ENCODE data around the gene TUBB2B.
"Not testable (repeated sequence)": the region's sequence is repeated elsewhere in the genome, so short reads cannot be mapped to it uniquely, and the experiment has no call there.

The TUBB2B gene

DNA sequence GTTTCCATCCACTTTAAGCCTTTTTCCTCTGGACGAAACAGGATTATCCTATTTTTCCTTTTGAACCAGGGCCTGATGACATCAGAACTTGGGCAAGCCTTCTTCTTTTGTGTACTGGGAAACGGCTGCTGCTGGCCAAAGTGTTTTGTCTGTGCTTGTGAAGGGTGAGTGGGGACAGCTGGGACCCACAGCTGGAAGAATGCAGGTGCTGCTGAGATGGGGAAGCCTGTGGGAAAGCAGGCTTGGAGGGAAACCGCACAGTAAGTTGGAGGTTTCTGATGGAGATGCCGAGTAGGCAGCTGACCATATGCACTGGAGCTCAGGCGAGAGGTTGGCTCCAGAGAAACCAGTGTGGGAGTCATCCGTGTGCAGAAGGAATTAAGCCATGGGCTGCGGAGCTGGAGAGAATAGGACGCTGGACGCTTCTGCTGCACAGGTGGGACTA is 22.8 kb upstream of the TUBB2B start:
- TF ChIP-seq, protein P1, sequence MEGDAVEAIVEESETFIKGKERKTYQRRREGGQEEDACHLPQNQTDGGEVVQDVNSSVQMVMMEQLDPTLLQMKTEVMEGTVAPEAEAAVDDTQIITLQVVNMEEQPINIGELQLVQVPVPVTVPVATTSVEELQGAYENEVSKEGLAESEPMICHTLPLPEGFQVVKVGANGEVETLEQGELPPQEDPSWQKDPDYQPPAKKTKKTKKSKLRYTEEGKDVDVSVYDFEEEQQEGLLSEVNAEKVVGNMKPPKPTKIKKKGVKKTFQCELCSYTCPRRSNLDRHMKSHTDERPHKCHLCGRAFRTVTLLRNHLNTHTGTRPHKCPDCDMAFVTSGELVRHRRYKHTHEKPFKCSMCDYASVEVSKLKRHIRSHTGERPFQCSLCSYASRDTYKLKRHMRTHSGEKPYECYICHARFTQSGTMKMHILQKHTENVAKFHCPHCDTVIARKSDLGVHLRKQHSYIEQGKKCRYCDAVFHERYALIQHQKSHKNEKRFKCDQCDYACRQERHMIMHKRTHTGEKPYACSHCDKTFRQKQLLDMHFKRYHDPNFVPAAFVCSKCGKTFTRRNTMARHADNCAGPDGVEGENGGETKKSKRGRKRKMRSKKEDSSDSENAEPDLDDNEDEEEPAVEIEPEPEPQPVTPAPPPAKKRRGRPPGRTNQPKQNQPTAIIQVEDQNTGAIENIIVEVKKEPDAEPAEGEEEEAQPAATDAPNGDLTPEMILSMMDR (IDR thresholded peaks at IDR 0.05; ENCODE audit: low read length, missing control alignments): no peak
- DNase-seq (ENCODE audit: low read depth): peak; percentile 23
- H3K4me3 ChIP-seq (replicated peaks; ENCODE audit: low read depth, low read length): no peak overlapping the region

DNA sequence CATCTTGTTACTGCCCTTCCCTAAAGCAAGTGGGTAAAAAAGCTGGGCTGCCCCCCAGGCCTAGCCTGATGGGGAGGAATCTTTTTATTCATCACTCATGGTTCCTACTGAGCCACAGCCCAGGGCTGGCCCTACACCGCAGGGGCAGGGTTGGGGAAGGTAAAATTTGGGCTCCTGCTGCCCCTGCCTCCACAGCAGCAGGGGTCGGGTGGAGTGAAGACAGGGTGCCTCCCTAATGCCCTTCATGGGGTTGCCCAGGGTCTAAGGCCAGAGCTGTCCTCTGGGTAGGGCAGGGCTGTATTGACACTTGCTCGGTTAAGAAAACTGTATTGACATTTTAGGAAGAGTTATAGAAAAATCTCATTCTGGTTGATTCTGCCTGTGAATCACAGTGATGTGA is 22.4 kb upstream of the TUBB2B start:
- TF ChIP-seq, protein P1 (IDR thresholded peaks at IDR 0.05; ENCODE audit: low read length, missing control alignments): no peak
- DNase-seq (ENCODE audit: low read depth): no peak
- H3K4me3 ChIP-seq (replicated peaks; ENCODE audit: low read depth, low read length): no peak overlapping the region

DNA sequence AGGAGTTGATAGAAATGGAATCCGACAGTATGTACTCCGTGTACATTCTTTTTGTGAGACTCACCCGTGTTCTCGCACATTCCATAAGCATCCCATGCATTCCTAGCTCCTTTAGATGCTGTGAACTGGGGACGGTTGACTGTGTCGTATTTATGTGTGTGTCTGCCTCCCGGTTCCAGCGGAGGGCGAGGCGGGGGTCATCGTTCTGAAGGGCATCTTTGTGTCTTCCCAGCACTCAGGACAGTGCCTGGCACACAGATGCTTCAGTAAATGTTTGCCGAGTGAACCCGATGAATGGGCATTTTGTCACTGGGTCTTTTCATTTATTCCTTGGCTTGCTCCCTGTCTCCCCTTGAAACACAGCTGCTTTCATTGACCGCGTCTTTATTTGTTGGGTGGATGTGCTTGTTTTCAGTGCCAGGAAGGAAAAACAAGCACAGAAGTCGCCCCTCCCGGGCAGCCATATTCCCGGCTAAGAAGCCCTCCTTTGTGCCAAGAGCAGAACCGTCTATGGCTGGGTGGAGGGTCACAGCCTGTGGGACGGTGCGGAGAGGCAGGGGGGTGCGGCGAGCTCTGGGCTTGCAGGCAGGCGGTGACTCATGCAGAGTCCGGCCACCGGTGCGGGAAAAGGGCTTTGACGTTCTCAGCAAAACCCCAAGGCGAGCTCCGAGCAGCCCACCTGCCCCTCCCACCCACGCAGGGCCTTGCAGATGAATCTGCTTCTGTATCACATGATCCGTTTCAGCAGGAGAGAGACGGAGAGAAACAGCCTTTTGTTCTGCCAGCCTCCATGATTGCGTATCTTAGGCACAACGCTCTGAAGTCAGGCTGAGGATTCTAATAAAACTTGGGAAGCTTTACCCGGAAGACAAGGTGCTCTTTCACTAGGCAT is 20.0 kb upstream of the TUBB2B start:
- TF ChIP-seq, protein P1 (IDR thresholded peaks at IDR 0.05; ENCODE audit: low read length, missing control alignments): no peak
- peak; percentile 81 for DNase-seq (ENCODE audit: low read depth)
- peak overlapping the region; percentile 38 for H3K4me3 ChIP-seq (replicated peaks; ENCODE audit: low read depth, low read length)

DNA sequence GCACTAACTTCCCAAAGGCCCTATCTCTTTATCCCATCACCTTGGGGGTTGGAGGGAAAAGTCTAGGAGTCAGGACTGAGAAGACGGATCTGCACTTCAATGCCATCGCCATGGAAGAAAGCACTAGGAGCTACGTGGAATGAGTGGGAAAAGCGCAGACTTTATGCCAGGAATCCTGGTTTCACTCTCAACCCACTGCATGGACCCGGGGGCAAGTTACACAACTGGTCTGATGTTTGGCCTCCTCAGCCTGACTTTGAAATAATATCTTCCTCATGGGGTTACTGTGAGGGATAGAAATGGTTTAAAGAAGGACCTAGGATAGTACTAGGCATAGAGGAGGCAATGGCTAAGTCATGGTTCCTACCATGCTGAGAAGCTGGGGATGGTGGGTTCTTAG is 17.8 kb upstream of the TUBB2B start:
- DNase-seq (ENCODE audit: low read depth): no peak
- H3K4me3 ChIP-seq (replicated peaks; ENCODE audit: low read depth, low read length): no peak overlapping the region
- TF ChIP-seq, protein P1 (IDR thresholded peaks at IDR 0.05; ENCODE audit: low read length, missing control alignments): no peak

DNA sequence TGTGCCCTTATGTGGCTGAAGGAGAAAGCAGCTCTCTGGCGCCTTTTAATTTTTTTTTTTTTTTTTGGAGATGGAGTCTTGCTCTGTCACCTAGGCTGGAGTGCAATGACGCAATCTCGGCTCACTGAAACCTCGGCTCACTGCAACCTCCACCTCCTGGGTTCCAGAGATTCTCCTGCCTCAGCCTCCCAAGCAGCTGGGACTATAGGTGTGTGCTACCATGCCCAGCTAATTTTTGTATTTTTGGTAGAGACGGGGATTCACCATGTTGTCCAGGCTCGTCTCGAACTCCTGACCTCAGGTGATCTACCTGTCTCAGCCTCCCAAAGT is 17.3 kb upstream of the TUBB2B start:
- not testable (repeated sequence) for H3K4me3 ChIP-seq (replicated peaks; ENCODE audit: low read depth, low read length); DNase-seq (ENCODE audit: low read depth)

DNA sequence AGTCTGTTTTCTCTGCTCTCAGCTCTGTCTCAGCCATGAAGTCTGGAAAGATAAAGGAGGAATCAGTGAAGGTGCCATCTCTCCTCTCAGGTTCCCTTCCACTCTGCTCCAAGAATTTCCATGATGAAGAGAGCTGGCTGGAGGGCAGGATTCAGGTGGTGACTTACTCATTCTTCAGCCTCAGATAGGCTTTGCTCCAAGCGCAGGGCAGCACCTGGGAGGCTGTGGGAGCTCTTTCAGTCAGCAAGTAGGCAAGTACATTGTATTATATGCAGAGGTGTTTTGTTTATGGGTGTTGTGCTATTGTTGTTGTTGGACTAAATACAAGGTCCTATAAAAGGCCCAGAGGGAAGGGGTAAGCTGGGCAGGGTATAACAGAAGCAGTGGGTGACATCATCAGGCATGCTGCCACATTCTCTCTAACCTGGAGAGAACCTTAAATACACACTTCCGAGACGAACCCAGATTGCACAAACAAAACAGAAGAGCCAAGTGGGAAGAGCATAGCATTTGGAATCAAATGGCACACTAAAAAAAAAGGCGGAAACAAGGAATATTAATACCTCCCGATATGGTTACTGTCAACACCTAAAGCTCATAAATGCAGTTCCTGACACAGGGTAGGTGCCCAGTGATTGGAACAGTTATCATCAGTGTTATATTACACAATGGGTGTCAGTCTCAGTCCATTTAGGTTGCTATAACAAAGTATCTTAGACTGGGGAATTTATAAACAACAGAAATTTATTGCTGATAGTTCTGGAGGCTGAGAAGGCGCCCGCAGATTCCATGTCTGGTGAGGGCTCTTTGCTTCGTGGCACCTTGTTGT is 16.8 kb upstream of the TUBB2B start:
- no peak overlapping the region for H3K4me3 ChIP-seq (replicated peaks; ENCODE audit: low read depth, low read length)
- TF ChIP-seq, protein P1 (IDR thresholded peaks at IDR 0.05; ENCODE audit: low read length, missing control alignments): no peak
- DNase-seq (ENCODE audit: low read depth): no peak

DNA sequence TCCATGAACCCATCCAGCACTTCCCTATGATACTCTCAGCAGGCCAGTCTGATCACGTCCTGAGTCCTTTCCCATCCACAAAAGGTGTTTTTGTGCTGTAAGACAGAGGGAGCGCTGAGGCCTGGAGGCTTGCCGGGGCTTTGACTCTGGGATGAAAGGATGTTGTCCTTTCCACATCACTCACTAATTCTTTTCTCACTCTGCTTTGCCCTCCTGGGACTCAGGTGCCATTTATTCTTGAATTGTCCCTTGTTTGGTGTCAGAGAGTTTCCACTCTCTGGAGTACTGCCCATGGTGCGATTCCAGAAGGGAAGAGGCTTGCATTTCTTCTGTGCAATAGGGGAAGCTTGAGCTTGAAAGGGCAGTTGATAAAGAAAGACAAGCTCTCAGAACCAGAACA is 15.3 kb upstream of the TUBB2B start:
- no peak overlapping the region for H3K4me3 ChIP-seq (replicated peaks; ENCODE audit: low read depth, low read length)
- no peak for DNase-seq (ENCODE audit: low read depth)
- TF ChIP-seq, protein P1 (IDR thresholded peaks at IDR 0.05; ENCODE audit: low read length, missing control alignments): no peak

DNA sequence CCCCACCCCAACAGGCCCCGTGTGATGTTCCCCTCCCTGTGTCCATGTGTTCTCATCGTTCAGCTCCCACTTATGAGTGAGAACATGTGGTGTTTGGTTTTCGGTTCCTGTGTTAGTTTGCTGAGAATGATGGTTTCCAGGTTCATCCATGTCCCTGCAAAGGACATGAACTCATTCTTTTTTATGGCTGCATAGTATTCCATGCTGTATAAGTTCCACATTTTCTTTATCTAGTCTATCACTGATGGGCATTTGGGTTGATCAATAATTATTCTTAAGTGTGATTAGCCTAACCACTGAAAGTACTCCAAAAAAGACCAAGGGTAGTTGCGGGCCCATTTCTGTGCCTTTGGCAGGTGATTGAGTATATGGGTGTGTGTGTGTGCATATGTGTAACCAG is 14.3 kb upstream of the TUBB2B start:
- not testable (repeated sequence) for H3K4me3 ChIP-seq (replicated peaks; ENCODE audit: low read depth, low read length)

More for the DNA sequence above, 14.3 kb upstream of the TUBB2B start:
- DNase-seq (ENCODE audit: low read depth): not testable (repeated sequence)
